ENCODE measurements around the gene TBX5.

The TBX5 gene

DNA sequence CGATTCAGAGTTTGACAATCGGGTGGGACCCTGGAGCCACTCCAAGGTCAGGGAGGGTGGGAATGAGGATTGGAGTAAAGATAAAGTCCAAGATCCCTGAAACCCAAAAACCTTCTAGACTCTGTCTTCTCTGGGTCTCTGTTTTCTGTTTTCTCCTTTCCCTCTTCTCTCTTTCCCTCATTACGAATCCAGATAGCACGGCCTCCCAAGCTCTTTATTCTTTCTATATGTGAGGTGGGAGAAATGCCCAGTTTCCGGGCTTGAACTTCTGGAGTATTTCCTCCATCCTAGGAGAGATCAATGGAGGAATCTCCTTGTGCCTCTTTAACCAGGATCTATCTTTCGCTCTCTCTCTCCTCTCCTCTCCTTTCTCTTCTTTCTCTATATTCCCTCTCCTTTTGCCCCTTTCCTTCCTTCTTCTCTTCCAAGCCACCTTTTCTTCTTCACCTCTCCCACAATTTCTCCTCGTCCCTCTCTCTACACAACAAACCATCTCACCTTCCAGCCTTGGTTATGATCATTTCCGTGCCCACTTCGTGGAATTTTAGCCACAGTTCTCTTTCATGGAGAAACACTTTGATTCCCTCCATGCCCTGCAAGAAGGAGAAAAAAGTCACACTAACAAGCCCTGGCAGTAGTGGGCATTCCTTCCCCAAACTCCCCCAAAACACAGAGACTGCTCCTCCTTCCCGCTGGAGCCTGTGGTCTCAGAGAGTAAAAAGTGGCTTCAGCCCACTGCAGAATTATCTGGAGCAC, 4.4 kb downstream of the TBX5 start:
- TF ChIP-seq, protein P1, sequence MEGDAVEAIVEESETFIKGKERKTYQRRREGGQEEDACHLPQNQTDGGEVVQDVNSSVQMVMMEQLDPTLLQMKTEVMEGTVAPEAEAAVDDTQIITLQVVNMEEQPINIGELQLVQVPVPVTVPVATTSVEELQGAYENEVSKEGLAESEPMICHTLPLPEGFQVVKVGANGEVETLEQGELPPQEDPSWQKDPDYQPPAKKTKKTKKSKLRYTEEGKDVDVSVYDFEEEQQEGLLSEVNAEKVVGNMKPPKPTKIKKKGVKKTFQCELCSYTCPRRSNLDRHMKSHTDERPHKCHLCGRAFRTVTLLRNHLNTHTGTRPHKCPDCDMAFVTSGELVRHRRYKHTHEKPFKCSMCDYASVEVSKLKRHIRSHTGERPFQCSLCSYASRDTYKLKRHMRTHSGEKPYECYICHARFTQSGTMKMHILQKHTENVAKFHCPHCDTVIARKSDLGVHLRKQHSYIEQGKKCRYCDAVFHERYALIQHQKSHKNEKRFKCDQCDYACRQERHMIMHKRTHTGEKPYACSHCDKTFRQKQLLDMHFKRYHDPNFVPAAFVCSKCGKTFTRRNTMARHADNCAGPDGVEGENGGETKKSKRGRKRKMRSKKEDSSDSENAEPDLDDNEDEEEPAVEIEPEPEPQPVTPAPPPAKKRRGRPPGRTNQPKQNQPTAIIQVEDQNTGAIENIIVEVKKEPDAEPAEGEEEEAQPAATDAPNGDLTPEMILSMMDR (conservative IDR thresholded peaks at IDR 0.05; ENCODE audit: control insufficient read depth, insufficient read depth, low read depth, low read length), result no peak
- peak; percentile 47 for DNase-seq (ENCODE audit: low read depth)
- H3K4me3 ChIP-seq (ENCODE audit: control insufficient read depth, low read depth, low read length), result peak overlapping the region; percentile 12

DNA sequence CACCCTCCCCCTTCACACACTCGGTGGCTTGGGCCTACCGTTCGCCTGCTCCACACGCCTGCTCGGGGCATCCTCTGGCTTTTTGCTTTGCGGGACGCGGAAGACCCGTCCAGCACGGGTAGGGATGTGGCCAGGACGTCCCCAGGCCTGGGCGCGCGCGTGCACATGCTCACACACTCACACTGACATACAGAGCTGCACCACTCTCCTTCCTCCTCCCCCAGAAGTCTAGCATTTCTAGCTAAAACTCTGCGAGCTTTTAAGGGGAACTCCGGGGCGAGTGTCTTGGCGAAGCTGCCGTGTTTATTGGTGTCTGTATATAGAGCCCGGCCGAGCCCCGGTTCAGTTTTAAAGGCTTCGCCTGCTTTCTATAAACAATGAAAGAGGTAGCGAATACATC, 5.0 kb downstream of the TBX5 start:
- H3K4me3 ChIP-seq (ENCODE audit: control insufficient read depth, low read depth, low read length), result no peak overlapping the region
- peak; percentile 81 for DNase-seq (ENCODE audit: low read depth)
- TF ChIP-seq, protein P1 (conservative IDR thresholded peaks at IDR 0.05; ENCODE audit: control insufficient read depth, insufficient read depth, low read depth, low read length), result no peak

DNA sequence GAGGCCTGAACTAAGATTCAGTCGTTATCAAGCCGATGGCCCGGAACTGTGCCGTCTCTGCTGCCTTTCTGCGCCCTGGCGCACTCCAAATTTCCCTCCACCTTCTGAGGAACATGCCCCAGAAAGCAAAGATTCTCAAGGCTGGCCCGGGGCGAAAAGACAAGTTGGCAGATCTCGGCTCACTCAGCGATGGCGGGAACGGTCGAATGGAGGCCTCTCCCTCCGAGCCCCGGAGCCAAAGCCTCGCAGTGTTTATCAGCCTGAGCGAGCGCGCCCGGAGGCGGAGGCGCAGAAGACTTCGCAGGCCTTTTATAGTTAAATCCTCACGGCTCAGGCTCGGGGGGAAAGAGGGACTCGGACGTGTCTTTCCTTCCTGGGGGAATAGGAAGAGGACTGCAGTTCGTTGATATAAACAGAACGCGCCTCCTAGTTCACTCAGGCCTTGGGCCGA, 5.6 kb downstream of the TBX5 start:
- TF ChIP-seq, protein P1 (conservative IDR thresholded peaks at IDR 0.05; ENCODE audit: control insufficient read depth, insufficient read depth, low read depth, low read length), result no peak
- DNase-seq (ENCODE audit: low read depth), result peak; percentile 24
- peak overlapping the region; percentile 12 for H3K4me3 ChIP-seq (ENCODE audit: control insufficient read depth, low read depth, low read length)

- peak; percentile 66 for DNase-seq (ENCODE audit: low read depth)
- TF ChIP-seq, protein P1 (conservative IDR thresholded peaks at IDR 0.05; ENCODE audit: control insufficient read depth, insufficient read depth, low read depth, low read length), result no peak
- H3K4me3 ChIP-seq (ENCODE audit: control insufficient read depth, low read depth, low read length), result no peak overlapping the region
These were observed 6.2 kb downstream of the TBX5 start for GRCh38 chr12:114399664-114400211.

GRCh38 chr12:114397978-114398881, 7.7 kb downstream of the TBX5 start:
- no peak overlapping the region for H3K4me3 ChIP-seq (ENCODE audit: control insufficient read depth, low read depth, low read length)

More at GRCh38 chr12:114397978-114398881, 7.7 kb downstream of the TBX5 start:
- TF ChIP-seq, protein P1 (conservative IDR thresholded peaks at IDR 0.05; ENCODE audit: control insufficient read depth, insufficient read depth, low read depth, low read length), result no peak
- DNase-seq (ENCODE audit: low read depth), result no peak
